Stimulated activated CD4-positive, alpha-beta T cell treated with anti-CD3 and anti-CD28 coated beads, Interleukin-2, amount 100 ng/mL, for 4 hours (primary cell): Measurements from ENCODE around the gene TAB2.
"Not testable (repeated sequence)": the region's sequence is repeated elsewhere in the genome, so short reads cannot be mapped to it uniquely, and the experiment has no call there.

Source experiments
- DNase-seq: peaks from one replicate; pipeline ENCODE4 v3.0.0-alpha.2; 2020; ENCODE audit warnings: low read depth

TAB2 gene

GRCh38 chr6:149444360-149445094, 127.0 kb downstream of the TAB2 start:
- not testable (repeated sequence) for DNase-seq

DNA sequence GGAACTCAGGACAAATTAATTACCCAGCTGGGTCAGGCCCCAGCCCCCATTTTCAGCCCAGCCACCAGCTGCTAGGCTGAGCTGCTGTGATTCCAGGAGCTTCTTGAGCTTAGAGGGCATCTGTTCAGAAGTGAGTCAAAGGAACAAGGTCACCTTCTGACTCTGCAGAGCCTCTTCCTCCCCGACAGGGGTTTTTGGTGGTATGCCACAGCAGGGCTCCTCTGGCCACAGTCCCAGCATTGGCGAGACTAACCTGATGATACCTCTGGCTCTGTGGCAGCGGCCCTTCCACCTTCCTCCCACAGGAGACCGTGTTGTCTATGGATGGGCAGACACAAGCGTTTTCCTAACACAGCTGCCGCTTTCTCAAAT, 127.6 kb downstream of the TAB2 start:
- no peak for DNase-seq

- no peak for DNase-seq
Measured at GRCh38 chr6:149445573-149445972, 128.1 kb downstream of the TAB2 start.

GRCh38 chr6:149446791-149447376, 129.4 kb downstream of the TAB2 start:
- DNase-seq: no peak

DNA sequence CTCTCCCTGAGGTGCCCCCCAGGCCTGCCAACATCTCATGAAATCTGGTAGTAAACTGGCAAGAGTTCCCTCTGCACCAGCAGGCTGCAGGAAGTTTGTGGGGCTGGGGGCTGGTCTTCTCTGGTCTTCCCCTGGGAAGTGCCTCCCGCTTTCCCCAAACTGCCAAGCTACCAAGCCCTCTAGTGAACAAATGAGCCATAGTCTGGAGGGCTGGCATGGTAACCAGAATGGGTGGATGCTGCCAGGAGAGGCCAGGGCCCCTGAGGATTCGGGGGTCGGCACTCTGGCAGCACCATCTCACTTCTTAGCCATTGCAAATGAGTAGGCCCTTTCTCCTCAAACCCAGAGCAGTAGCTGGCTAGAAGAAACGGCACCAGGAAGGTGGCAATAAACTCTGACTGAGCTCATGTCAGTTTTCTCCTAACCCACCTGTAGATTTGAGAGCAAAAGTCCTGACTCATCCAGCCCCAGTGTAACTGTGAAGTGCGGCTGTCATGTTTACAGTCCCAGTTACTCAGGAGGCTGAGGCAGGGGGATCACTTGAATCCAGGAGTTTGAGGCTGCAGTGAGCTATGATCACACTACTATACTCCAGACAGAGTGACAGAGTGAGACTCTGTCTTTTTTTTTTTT, 131.4 kb downstream of the TAB2 start:
- no peak for DNase-seq

GRCh38 chr6:149449831-149450678, 132.5 kb downstream of the TAB2 start:
- DNase-seq: no peak

GRCh38 chr6:149450679-149451375, 133.3 kb downstream of the TAB2 start:
- DNase-seq: no peak

DNA sequence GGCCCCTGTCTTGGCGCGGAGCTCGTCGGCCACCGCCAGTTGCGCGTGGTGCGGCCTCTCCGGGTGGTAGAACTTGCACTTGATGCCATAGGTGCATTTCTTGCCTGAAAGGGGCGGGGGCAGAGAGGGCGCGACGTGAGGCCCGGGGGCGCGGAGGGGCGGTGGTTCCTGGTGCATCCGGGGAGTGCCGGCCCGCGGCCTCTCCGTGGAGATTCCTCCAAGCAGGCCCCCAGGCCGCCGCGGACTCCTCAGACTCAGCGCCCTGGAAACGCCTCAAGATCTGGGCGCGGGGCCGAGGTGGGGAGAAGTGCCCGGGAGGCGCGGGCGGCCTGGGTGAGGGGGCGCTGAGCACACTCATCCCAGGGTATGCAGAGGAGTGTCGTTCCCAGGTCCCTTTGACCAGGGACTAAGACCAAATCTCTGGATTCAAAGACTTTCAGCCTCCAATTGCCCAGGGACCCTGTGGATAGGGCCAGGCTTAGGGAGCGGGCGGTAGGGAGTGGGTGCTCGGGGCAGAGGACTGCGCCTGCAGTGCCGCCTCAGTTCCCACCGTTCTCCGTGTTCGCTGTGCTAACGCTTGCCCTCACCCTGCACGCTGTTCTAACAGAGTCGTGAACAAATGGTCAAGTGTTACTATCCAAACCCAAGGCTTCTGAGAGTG, 134.0 kb downstream of the TAB2 start:
- no peak for DNase-seq

DNA sequence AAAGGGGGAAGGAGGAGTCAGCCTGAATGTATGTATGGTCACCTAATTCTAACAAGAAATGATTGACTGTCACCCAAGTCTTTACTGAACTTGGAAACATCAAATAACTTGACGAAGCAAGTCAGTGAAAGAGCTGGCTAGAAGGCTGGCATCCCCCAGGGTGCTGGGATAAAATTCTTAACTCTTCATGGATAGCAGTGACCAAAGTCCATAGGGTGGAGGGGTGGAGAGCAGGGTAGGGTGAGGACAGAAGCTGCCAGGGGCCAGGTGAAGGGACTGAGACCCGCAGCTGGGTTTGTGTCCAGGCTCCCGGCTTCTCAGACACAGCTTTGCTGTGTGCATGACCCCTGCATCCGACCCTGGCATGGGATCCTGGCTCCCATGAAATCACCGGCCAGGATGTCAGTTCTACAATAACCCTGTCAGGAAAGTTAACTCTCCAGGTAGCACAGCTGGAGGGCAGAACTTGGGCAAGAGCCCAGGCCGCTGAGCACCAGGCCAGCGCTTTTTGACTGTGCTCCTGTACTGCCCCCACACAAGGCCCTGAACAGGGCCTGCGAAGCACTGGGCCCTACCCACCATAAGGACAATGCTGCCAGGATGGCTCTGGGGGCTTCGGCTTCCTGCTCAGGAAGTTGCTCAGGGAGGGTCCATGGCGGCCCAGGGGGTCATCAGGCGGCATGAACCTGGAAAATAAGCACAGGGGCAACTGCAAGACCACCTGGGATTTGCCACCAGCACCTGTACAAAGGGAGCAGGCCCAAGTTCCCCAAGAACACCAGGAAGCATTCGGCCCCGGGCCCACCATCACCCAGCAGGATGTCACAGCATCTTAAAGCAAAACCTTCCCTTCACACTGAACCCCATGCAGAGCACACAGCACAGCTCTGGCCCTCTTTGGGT, 134.8 kb downstream of the TAB2 start:
- no peak for DNase-seq

DNA sequence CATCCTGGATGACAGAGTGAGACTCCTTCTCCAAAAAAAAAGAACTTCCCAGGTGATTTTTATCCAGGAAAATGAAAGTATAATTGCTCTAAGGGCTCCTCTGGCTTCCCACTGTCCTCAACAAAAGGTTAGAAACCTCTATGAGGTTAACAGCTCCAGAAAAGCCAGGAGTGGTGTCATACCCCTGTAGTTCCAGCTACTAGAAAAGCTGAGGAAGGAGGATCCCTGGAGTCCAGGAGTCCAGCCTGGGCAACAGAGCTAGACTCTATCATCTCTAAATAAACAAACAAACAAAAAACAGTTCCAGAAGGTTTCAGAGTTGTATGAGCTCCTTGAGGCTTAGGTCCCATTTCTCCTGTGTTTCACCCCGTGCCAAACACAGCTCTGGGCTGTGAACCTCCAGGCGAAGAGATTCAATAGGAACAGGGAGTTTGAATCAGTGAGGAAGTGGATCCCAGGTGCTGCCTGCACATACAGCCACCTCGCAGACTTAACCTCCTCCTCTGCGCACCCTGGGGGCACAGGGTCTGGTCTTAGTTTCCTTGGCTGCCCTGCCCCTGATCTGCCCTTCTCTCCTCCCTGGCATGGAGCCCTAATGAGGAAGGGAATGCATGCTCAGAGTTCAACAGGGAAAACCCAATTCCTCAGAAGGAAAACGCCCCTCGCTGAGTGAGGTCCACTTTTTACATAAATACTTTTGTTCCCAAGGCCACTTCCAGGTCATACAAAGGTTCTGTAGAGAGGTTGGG, 136.3 kb downstream of the TAB2 start:
- no peak for DNase-seq

- no peak for DNase-seq
Measured at GRCh38 chr6:149454346-149454848, 136.9 kb downstream of the TAB2 start.

GRCh38 chr6:149455031-149455732, 137.7 kb downstream of the TAB2 start:
- no peak for DNase-seq

DNA sequence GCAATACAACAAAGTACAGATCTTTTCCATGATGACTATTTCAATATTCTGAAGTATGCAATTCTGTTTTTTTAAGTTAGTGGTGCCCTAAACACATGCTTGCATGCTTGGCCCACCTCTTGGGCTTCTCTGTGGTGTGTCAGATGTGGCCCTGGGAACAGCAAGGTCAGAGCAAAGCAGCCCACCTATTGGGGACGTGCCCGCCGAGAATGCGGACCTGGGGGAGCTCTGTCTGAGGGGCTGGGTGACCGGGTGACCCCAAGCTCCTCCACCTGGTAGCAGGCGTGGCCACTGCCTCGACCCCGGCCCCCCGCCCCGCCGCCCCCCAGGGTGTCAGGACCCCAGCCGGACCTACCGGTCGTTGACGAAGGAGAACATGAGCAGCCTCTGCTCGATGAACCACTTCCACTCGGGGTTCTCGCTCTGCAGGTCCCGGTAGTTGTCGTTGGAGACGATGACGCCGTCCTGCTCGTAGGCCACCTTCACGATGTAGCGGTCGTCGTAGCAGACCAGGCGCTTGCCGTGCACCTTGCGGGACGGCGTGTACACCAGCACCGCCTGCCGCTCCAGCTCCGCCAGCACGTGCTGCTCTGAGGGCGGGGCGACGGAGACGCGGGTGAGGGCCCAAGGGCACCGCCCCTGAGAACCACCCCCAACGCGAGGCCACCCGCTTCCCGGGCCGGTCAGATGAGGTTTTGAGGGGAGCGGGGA, 139.0 kb downstream of the TAB2 start:
- DNase-seq: no peak

DNA sequence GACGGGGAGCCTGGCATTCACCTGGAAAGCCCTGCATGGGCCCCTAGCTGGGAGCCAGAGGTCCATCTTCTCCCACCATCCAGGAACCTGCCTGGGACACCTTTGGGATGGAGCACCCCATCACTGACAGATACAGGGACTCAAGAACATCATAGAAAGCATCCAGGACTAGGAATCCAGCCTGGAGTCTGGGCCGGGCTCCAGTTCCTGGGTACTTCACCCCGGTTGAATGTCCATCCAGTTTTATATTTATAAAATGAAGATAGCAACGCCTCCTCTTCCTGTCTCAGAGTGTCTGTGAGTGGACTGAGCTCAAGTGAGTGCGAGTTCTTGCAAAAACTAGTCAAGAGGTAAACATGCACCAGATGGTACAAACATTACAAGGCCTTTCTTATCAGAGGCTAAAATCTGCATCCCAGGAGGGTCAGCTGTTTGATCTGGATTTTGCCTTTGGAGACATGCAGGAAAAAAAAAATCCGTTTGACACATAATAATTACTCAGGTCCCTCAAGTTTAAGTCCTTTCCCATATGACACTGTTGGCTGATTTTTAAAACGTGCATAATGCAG, 139.9 kb downstream of the TAB2 start:
- DNase-seq: no peak

- no peak for DNase-seq
Measured at GRCh38 chr6:149458196-149458595, 140.7 kb downstream of the TAB2 start.

- no peak for DNase-seq
Measured at GRCh38 chr6:149458806-149459205, 141.3 kb downstream of the TAB2 start.

GRCh38 chr6:149459761-149460160, 142.2 kb downstream of the TAB2 start:
- DNase-seq: no peak

DNA sequence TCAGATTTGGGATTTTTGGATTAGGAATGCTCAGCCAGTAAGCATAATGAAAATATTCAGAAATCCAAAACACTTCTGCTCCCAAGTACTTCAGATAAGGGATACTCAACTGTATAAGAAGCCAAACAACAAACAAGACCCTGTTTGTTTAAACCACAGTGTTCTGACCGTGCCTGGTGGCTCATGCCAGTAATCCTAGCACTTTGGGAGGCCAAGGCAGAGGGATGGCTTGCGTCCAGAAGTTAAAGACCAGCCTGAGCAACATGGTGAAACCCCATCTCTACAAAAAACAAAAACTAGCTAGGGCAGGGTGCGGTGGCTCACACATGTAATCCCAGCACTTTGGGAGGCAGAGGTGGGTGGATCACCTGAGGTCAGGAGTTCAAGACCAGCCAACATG, 142.7 kb downstream of the TAB2 start:
- not testable (repeated sequence) for DNase-seq
